Liver (tissue), 9 donors: ENCODE measurements around the gene CAPZB. TPM values are rescaled to one million over a fixed set of nuclear protein-coding genes. Genes with fewer than 3 reads are reported as not detected.

ENCODE experiments used
- DNase-seq: peaks from one replicate; pipeline ENCODE4 v3.0.0-alpha.2; 2017; ENCODE audit warnings: low spot score
- H3K27ac ChIP-seq, 2 donors: one replicate each; pipeline ENCODE4 v1.7.0; 2013; ENCODE audit warnings: inconsistent platforms in 2 of 2, low read length in 2 of 2, control low read depth in 1 of 2, low read depth in 1 of 2, mild to moderate bottlenecking in 1 of 2
- H3K27me3 ChIP-seq, 4 donors: one replicate each; pipeline versions ENCODE4 v1.6.1 to v1.7.0; 2013; ENCODE audit warnings: low read length in 3 of 4, inconsistent platforms in 1 of 4, mild to moderate bottlenecking in 1 of 4, moderate library complexity in 1 of 4; ENCODE audit not compliant: control insufficient read depth in 4 of 4, insufficient read depth in 4 of 4
- H3K36me3 ChIP-seq, 4 donors: one replicate each; pipeline versions ENCODE4 v1.6.1 to v1.7.0; 2013; ENCODE audit warnings: low read length in 3 of 4, mild to moderate bottlenecking in 3 of 4, low read depth in 1 of 4, moderate library complexity in 1 of 4; ENCODE audit not compliant: control insufficient read depth in 4 of 4, insufficient read depth in 3 of 4
- H3K4me1 ChIP-seq, 4 donors: one replicate each; pipeline versions ENCODE4 v1.6.1 to v1.7.0; 2013; ENCODE audit warnings: low read length in 3 of 4, mild to moderate bottlenecking in 3 of 4, moderate library complexity in 1 of 4; ENCODE audit not compliant: control insufficient read depth in 4 of 4, insufficient read depth in 4 of 4
- H3K4me3 ChIP-seq, 3 donors: one replicate each; pipeline versions ENCODE4 v1.6.1 to v1.7.0; 2013; ENCODE audit warnings: low read length in 3 of 3, control low read depth in 1 of 3, low read depth in 1 of 3, mild to moderate bottlenecking in 1 of 3
- H3K9ac ChIP-seq, 2 donors: one replicate each; pipeline ENCODE4 v1.7.0; 2013; ENCODE audit warnings: low read length in 2 of 2, mild to moderate bottlenecking in 2 of 2, moderate library complexity in 2 of 2, control low read depth in 1 of 2, low read depth in 1 of 2
- H3K9me3 ChIP-seq, 4 donors: one replicate each; pipeline versions ENCODE4 v1.6.1 to v1.7.0; 2013; ENCODE audit warnings: low read length in 3 of 4; ENCODE audit not compliant: control insufficient read depth in 4 of 4
- EGR1 ChIP-seq, 2 donors: IDR thresholded peaks; 2 replicates each; pipeline ENCODE4 v1.6.1; 2016 to 2018; ENCODE audit warnings: antibody characterized with exemption in 2 of 2, low read depth in 2 of 2
- FOXA1 ChIP-seq: IDR thresholded peaks from 2 replicates; pipeline ENCODE4 v1.6.1; 2016; ENCODE audit warnings: antibody characterized with exemption
- FOXA2 ChIP-seq: IDR thresholded peaks from 2 replicates; pipeline ENCODE4 v1.6.1; 2016; ENCODE audit warnings: antibody characterized with exemption
- HNF4A ChIP-seq, 2 donors: conservative IDR thresholded peaks; 2 replicates each; pipeline ENCODE4 v1.6.1; 2016; ENCODE audit warnings: antibody characterized with exemption in 2 of 2, mild to moderate bottlenecking in 2 of 2
- HNF4G ChIP-seq: IDR thresholded peaks from 2 replicates; pipeline ENCODE4 v1.6.1; 2016; ENCODE audit warnings: antibody characterized with exemption
- JUND ChIP-seq, 2 donors: IDR thresholded peaks; 2 replicates each; pipeline ENCODE4 v1.6.1; 2016; ENCODE audit warnings: antibody characterized with exemption in 2 of 2
- NR2F2 ChIP-seq: IDR thresholded peaks from 2 replicates; pipeline ENCODE4 v1.6.1; 2016; ENCODE audit warnings: antibody characterized with exemption
- RXRA ChIP-seq, 2 donors: IDR thresholded peaks; 2 replicates each; pipeline ENCODE4 v1.6.1; 2017 to 2018; ENCODE audit warnings: antibody characterized with exemption in 2 of 2, mild to moderate bottlenecking in 1 of 2
- SP1 ChIP-seq: IDR thresholded peaks from 2 replicates; pipeline ENCODE4 v1.6.1; 2018; ENCODE audit warnings: antibody characterized with exemption, mild to moderate bottlenecking
- TAF1 ChIP-seq: conservative IDR thresholded peaks from 2 replicates; pipeline ENCODE4 v1.6.1; 2016; ENCODE audit warnings: antibody characterized with exemption, mild to moderate bottlenecking
- YY1 ChIP-seq: IDR thresholded peaks from 2 replicates; pipeline ENCODE4 v1.6.1; 2016; ENCODE audit warnings: antibody characterized with exemption, mild to moderate bottlenecking
- WGBS: extraction: QIAGEN DNeasy Blood & Tissue Kit; methylation state at CpG from one replicate; pipeline ENCODE4 v1.1.7; 2013; 5-methylcytosine and 5-hydroxymethylcytosine counted together
- polyA plus RNA-seq, 2 donors: library from polyadenylated mRNA; stranded (reverse) in 1 of 2; unstranded in 1 of 2; fragments of 200-250 nt in 1 of 2; fragments of >200 nt in 1 of 2; fragmentation: Nextera tagmentation in 1 of 2; extraction: Ambion mirVana in 1 of 2; gene quantifications; one replicate each; pipeline versions ENCODE4 v1.2.1 to v1.2.3, GENCODE V29; 2013 to 2015
- total RNA-seq, 2 donors: library from RNA; depleted of rRNA; stranded (reverse); fragments of >200 nt; gene quantifications; one replicate each; pipeline ENCODE4 v1.2.3, GENCODE V29; 2014
- TF ChIP-seq, protein P1 (sequence below): IDR thresholded peaks from 2 replicates; pipeline ENCODE4 v1.6.1; 2016; ENCODE audit warnings: antibody characterized with exemption
- TF ChIP-seq, protein P2 (sequence below): fragments of 150-350 bp; IDR thresholded peaks from 2 replicates; pipeline ENCODE4 v1.5.1; 2017; ENCODE audit warnings: improper control_type of control experiment, low read depth, low read length; ENCODE audit not compliant: missing input control
- TF ChIP-seq, protein P3 (sequence below): IDR thresholded peaks from 2 replicates; pipeline ENCODE4 v1.6.1; 2016; ENCODE audit warnings: antibody characterized with exemption, mild to moderate bottlenecking
- TF ChIP-seq, protein P4 (sequence below): IDR thresholded peaks from 2 replicates; pipeline ENCODE4 v1.6.1; 2016; ENCODE audit warnings: antibody characterized with exemption
- donor health status: healthy.
- donor health status: healthy.
- donor health status: healthy.
- donor health status: healthy.
- donor health status: healthy.

Gene CAPZB
- total and polyA plus RNA-seq, 4 donors: 38.3 to 98.9 (median 51.1) TPM

DNA sequence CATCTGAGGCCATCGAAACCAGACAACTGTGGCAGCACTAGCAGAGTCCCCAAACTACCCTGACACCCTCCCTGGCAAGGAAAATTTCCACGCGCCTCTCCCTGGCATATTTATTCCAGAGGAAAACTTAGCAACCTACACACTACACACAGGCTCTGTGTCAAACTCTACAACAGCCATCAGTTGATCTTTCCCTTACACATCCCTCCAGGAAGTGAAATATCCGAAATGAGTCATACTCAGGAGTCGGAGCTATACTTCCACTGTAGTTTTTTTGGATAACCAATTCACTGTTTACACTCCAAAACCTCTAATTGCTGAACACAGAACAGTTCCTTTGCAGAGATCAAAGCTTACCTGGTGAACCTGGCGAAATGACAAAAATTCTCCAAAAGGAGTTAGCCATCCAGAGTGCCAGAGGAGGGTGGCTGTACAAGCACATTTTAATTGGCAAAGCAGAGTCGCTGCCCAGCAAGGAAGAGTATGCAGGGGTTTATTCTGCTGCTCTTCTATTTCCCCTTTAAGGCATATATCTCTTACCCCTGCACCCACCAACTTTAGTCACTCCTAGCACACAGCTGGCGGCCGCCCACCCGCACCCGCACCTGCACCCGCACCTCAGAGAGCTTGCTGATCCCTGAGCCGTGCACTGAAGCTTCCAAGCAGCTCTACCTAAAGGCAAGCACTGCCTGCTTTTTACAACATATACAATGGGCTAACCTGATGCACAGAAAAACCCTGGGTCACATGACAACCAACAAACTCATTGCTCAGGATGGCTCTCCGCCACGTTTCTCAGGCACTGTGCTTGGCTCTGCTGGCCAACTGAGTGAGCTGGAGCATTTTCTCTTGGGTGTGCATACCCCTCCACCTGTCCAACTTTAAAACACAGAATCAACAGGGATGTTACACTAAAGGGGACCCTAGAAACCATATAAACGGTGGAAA is 54.9 kb downstream of the CAPZB start (continued):
- TF ChIP-seq, protein P1, sequence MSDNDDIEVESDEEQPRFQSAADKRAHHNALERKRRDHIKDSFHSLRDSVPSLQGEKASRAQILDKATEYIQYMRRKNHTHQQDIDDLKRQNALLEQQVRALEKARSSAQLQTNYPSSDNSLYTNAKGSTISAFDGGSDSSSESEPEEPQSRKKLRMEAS: no peak
- TF ChIP-seq FOXA2 (no peak), HNF4G (no peak), SP1 (no peak), YY1 (no peak), FOXA1 (no peak), RXRA (IDR thresholded peaks at IDR 0.05) (peak in 1 of 2 donors; percentile 46)
- TF ChIP-seq, protein P2, sequence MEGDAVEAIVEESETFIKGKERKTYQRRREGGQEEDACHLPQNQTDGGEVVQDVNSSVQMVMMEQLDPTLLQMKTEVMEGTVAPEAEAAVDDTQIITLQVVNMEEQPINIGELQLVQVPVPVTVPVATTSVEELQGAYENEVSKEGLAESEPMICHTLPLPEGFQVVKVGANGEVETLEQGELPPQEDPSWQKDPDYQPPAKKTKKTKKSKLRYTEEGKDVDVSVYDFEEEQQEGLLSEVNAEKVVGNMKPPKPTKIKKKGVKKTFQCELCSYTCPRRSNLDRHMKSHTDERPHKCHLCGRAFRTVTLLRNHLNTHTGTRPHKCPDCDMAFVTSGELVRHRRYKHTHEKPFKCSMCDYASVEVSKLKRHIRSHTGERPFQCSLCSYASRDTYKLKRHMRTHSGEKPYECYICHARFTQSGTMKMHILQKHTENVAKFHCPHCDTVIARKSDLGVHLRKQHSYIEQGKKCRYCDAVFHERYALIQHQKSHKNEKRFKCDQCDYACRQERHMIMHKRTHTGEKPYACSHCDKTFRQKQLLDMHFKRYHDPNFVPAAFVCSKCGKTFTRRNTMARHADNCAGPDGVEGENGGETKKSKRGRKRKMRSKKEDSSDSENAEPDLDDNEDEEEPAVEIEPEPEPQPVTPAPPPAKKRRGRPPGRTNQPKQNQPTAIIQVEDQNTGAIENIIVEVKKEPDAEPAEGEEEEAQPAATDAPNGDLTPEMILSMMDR: no peak

DNA sequence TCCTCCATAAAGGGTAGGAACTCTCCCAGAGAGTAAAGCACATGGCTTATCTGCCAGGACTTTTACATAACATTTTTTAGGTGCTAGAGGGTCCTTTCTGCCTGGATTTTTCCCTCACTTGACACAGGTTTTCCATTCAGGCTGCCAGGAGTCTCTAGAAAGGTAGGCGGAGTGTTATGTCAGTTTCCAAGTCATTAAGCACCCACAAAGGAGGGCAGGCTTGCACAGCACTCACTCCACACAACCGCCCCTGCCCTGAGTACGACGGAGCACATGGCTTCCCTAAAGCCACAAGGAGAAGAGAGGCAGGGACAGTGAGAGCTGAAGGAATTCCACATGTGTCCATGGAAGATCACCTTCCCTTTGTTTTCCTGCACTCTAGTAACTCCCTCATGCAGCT is 55.7 kb downstream of the CAPZB start:
- no peaks in the 10 kb centered on the region for H3K36me3 ChIP-seq
- no peaks in the 10 kb centered on the region for H3K27me3 ChIP-seq
- TF ChIP-seq JUND (IDR thresholded peaks at IDR 0.05) (no peak), RXRA (IDR thresholded peaks at IDR 0.05) (no peak), FOXA1 (no peak), HNF4A (conservative IDR thresholded peaks at IDR 0.05) (no peak)
- TF ChIP-seq, protein P3, sequence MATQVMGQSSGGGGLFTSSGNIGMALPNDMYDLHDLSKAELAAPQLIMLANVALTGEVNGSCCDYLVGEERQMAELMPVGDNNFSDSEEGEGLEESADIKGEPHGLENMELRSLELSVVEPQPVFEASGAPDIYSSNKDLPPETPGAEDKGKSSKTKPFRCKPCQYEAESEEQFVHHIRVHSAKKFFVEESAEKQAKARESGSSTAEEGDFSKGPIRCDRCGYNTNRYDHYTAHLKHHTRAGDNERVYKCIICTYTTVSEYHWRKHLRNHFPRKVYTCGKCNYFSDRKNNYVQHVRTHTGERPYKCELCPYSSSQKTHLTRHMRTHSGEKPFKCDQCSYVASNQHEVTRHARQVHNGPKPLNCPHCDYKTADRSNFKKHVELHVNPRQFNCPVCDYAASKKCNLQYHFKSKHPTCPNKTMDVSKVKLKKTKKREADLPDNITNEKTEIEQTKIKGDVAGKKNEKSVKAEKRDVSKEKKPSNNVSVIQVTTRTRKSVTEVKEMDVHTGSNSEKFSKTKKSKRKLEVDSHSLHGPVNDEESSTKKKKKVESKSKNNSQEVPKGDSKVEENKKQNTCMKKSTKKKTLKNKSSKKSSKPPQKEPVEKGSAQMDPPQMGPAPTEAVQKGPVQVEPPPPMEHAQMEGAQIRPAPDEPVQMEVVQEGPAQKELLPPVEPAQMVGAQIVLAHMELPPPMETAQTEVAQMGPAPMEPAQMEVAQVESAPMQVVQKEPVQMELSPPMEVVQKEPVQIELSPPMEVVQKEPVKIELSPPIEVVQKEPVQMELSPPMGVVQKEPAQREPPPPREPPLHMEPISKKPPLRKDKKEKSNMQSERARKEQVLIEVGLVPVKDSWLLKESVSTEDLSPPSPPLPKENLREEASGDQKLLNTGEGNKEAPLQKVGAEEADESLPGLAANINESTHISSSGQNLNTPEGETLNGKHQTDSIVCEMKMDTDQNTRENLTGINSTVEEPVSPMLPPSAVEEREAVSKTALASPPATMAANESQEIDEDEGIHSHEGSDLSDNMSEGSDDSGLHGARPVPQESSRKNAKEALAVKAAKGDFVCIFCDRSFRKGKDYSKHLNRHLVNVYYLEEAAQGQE: no peak
- WGBS: 95% methylated on average over 4 of the region's 4 CpGs
- H3K9me3 ChIP-seq: no peaks in the 10 kb centered on the region
- H3K9ac ChIP-seq: no peak overlapping the region
- H3K4me3 ChIP-seq: no peak overlapping the region
- DNase-seq: no peak
- H3K4me1 ChIP-seq: peaks cover 17 to 47% (median 39%) of the 10 kb centered on the region in 4 donors
- peak overlapping the region; percentile 22 to 57 for H3K27ac ChIP-seq

DNA sequence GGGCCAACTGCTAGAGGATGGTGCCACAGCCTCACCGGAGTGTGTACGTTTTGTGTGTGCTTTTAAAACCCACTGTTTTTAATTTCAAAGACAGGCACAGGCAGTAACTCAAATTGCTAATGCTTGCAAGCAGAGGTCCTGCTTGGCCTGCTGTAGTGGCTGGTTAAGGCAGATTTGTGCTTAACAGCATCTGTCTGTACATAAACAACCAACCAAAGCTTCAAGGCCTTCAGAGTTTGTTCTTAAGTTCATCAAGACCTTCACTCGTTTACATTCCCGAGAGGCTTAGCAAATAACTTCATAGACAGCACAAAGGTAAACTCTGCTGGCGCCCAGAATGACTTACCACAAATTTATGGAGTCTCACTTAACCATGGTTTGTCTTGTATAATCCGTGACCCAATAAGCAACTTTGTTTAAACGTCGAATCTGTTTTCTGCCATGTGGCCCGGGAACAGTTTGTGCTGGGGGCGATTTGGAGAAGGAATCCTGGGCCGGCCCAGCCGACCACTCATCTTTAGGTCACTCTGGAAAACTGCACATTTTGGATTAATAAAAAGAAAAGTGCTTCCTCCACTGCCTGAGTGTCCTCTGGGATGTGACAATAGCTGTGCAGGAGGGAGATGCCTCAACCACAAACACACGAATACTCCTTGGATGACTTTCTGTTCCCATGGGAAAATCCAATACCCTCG is 58.1 kb downstream of the CAPZB start:
- no peak overlapping the region for H3K9ac ChIP-seq
- DNase-seq: no peak
- no peaks in the 10 kb centered on the region for H3K27me3 ChIP-seq
- no peaks in the 10 kb centered on the region for H3K9me3 ChIP-seq
- H3K36me3 ChIP-seq: no peaks in the 10 kb centered on the region
- H3K4me1 ChIP-seq: peaks cover 18 to 49% (median 39%) of the 10 kb centered on the region in 4 donors
- peak overlapping the region; percentile 34 to 88 for H3K27ac ChIP-seq
- no peak overlapping the region for H3K4me3 ChIP-seq
- WGBS: 73% methylated on average over 14 of the region's 14 CpGs
- TF ChIP-seq, protein P4, sequence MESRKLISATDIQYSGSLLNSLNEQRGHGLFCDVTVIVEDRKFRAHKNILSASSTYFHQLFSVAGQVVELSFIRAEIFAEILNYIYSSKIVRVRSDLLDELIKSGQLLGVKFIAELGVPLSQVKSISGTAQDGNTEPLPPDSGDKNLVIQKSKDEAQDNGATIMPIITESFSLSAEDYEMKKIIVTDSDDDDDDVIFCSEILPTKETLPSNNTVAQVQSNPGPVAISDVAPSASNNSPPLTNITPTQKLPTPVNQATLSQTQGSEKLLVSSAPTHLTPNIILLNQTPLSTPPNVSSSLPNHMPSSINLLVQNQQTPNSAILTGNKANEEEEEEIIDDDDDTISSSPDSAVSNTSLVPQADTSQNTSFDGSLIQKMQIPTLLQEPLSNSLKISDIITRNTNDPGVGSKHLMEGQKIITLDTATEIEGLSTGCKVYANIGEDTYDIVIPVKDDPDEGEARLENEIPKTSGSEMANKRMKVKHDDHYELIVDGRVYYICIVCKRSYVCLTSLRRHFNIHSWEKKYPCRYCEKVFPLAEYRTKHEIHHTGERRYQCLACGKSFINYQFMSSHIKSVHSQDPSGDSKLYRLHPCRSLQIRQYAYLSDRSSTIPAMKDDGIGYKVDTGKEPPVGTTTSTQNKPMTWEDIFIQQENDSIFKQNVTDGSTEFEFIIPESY: no peak
- TF ChIP-seq TAF1: no peak
- TF ChIP-seq NR2F2: no peak
- no peak for TF ChIP-seq EGR1 (IDR thresholded peaks at IDR 0.05; ENCODE audit: low read depth in 2 of 2)
- TF ChIP-seq, protein P3: no peak
